Skin of body (tissue), 2 donors: Measurements from ENCODE around the gene FAM170B. TPM values are rescaled to one million over a fixed set of nuclear protein-coding genes. Genes with fewer than 3 reads are reported as not detected.
A peak's percentile ranks its signal among the peaks of the same experiment; 100 is the strongest.

Experiments
- DNase-seq: peaks from one replicate; lab custom pipeline; 2025; lab: John Stamatoyannopoulos, UW
- total RNA-seq: library from RNA; depleted of rRNA; stranded (reverse); fragments of >200 nt; gene quantifications from one replicate; pipeline ENCODE4 v1.2.3, GENCODE V29; 2014

FAM170B gene
- total RNA-seq, 1 donor from 2014 or later: not detected

- DNase-seq: no peak
Observed at GRCh38 chr10:49152663-49153062, 18.8 kb upstream of the FAM170B start.

DNA sequence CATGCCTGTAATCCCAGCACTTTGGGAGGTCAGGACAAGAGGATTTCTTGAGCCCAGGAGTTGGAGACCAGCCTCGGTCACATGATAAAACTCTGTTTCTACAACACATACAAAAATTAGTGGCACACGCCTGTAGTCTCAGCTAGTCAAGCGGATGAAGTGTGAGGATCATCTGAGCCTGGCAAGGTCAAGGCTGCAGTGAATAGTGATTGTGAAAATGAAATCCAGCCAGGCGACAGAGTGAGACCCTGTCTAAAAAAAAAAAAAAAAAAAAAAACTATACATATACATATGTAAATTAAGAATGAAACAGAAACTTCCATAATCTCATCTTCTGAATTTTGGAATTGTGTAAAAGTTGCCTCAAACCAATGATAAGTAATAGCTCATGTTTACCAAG lies 18.2 kb upstream of the FAM170B start:
- DNase-seq: no peak

GRCh38 chr10:49151481-49151880 lies 17.7 kb upstream of the FAM170B start:
- no peak for DNase-seq

DNA sequence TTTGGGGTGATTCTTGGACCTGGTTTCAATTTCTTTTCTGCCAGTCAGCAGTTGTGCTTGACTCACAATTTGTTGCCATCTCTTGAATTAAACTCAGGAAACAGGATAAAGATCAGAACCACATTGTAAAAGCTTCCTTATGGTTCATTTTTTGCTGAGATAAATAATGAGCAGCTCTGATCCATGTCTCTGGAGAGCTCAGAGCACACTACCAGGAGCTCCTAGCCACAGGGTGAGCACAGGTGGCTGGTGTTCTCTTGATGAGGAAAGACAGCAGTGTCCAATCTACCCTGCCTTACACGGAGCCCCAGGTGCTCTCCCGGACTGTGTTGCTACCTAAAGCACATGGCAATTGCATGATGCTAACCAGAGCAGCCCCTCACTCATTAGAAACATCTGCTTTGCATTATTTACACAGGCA lies 17.2 kb upstream of the FAM170B start:
- DNase-seq: peak; percentile 4

DNA sequence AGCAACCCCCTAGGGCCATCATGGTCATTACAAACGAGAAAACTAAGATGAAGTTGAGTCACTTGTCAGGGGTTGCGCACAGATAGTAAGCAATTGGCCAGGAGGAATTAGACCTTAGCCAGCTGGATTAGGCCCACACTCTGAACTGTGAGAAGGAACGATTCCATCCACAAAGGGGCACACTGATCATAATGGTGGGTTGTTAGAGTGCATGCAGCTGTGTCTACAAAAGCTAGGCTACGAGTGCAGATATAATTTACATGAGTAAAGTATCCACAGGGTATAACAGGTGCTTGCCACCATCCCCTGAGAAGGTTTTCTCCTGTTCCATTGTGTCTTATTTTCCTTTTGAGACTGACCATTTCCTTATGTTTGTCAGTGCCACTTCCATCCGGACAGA lies 16.6 kb upstream of the FAM170B start:
- no peak for DNase-seq

GRCh38 chr10:49149881-49150280 lies 16.1 kb upstream of the FAM170B start:
- no peak for DNase-seq

GRCh38 chr10:49144058-49144720 lies 10.4 kb upstream of the FAM170B start:
- peak; percentile 93 for DNase-seq

DNA sequence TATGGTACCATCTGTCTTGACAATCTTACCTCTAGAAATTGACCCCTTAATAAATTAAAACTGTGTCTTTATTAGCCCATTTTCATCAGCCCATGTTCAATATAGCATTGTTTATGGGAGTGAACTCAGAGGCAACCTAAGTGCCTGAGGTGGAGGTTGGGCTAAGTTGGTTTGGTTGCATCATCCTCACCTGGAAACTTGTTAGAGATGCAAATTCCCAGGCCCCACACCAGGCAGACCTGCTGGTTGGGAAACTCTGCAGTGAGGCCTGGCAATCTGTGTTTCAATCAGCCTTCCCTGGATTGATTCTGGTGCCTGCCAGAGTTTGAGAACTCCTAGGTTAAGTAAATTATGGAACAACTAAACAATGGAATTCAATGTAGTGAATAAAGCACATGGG lies 9.4 kb upstream of the FAM170B start:
- DNase-seq: no peak

- peak; percentile 30 for DNase-seq
Observed at GRCh38 chr10:49141541-49142332, 7.9 kb upstream of the FAM170B start.

DNA sequence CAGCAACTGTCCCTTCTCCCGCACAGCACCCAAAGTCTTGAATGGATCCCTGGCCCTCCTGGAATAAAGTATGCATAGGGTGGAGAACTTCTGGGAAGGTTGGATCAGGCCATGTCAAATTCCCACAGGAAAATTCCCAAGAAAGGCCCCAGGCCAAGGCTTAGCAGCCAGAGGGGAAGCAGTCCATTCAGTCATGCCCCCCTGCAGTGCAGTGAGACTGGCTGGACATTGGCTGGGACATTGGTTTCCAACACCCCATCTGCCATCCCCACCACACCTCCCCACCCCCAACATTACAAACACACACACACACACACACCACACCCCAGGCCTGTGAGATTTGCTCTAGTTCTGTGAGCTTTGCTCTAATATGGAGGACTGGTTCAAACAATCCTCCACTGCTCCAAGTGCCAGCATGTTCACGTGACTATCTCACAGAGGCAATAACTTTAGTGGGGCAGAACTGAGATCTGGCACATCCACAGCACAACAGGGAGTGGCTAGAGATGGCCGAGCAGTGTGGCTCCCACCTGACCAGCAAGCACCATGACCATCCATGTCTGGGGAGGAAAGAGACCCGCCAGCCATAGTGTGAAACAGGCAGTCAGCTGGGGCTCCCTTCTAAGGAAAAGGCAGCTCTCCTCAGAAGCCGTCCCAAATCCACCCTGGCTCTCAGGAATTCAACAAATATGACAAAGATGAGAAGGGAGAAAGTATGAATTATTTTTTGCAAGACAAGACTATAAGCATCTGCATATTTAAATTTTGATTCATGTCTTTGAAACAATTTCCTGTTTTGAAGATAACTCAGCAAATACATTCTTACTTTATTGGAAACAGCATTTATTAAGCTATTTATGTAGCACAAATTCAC lies 6.7 kb upstream of the FAM170B start:
- no peak for DNase-seq

- no peak for DNase-seq
Observed at GRCh38 chr10:49139846-49140195, 6.0 kb upstream of the FAM170B start.

DNA sequence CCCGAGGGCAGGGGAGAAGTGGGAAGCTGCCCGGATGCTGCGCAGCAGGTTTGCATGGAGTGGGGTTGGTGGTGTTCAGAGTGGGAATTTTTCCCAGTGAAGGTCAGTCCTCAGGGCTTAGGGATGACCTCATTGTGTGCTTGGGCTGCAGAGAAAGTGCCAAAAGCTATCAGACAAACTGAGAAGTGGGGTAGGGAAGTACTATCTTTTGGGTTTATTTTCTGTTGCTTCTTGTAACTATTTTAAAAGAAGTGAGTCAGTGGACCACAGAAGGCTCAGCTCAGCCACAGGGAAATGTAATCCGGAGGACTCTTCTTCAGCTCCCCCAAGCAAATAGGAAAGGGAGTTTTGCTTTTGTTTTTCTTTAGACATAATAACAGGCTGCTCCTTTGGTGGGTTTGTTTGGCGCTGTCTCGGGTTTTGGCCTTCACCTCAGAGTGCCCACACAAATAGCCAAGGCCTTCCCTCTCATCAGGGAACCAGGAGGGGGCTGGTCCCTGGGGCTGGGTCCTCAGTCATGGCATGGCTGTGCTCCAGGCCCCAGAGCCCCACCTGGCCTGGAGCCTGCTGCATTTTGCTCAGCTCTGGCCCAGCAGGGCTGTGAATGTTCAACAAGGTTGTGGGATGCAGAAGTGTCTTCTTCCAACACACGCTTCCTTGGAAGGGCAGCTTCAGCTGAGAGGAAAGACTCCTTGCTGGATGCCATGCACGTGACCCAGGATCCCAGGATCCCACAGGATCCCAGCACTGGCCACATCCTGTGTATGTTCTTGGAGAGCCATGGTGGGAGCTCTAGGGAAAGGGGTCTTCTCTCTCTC lies 5.4 kb upstream of the FAM170B start:
- peak; percentile 7 for DNase-seq

- DNase-seq: peak; percentile 88
Observed at GRCh38 chr10:49138361-49138891, 4.6 kb upstream of the FAM170B start.

GRCh38 chr10:49136525-49136924 lies 2.7 kb upstream of the FAM170B start:
- no peak for DNase-seq

GRCh38 chr10:49135575-49136313 lies 1.9 kb upstream of the FAM170B start:
- peak; percentile 70 for DNase-seq

DNA sequence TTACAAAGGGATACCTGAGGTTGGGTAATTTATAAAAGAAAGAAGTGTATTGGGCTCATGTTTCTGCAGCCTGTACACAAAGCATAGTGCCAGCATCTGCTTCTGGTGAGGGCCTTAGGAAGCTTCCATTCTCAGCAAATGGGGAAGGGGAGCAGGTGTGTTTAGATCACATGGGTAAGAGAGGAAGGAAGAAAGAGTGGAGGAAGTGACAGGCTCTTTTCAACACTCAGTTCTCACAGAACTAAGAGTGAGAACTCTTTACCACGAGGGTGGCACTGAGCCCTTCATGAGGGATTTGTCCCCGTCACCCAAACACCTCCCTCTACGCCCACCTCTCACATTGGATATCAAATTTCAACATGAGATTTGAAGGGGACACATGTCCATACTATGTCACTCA lies 506 bp upstream of the FAM170B start:
- no peak for DNase-seq

GRCh38 chr10:49132362-49132737 lies 1.5 kb downstream of the FAM170B start:
- DNase-seq: no peak

- DNase-seq: no peak
Observed at GRCh38 chr10:49131507-49132361, 2.1 kb downstream of the FAM170B start.

- DNase-seq: no peak
Observed at GRCh38 chr10:49129376-49129775, 4.4 kb downstream of the FAM170B start.
